HepG2 (cell line): ENCODE results near the gene ANXA9. TPM values are rescaled to one million over a fixed set of nuclear protein-coding genes. Genes with fewer than 3 reads are reported as not detected.

ENCODE experiments used
- ARNT ChIP-seq: fragments of 450-650 bp; IDR thresholded peaks from 2 replicates; pipeline ENCODE4 v1.6.1; 2017
- CREM ChIP-seq, 2 experiments: sonication (generic) in 1 of 2; formaldehyde crosslinking in 1 of 2; IDR thresholded peaks; 2 replicates each; pipeline versions ENCODE4 v1.4.0 to v1.6.1; 2016 to 2020; ENCODE audit warnings: antibody characterized with exemption in 1 of 2, mild to moderate bottlenecking in 1 of 2, missing genetic modification reagents in 1 of 2
- HDAC2 ChIP-seq: sonication (generic); formaldehyde crosslinking; IDR thresholded peaks from 2 replicates; pipeline ENCODE4 v1.4.0; 2020; ENCODE audit warnings: missing genetic modification reagents
- MTF1 ChIP-seq: sonication (generic); formaldehyde crosslinking; IDR thresholded peaks from 2 replicates; pipeline ENCODE4 v1.5.0; 2020; ENCODE audit warnings: missing genetic modification reagents
- NR1H2 ChIP-seq: sonication (generic); formaldehyde crosslinking; IDR thresholded peaks from 2 replicates; pipeline ENCODE4 v1.8.1; 2022; ENCODE audit warnings: low read depth, missing genetic modification reagents, borderline replicate concordance
- NRL ChIP-seq: sonication (generic); formaldehyde crosslinking; IDR thresholded peaks from 2 replicates; pipeline ENCODE4 v1.5.0; 2020; ENCODE audit warnings: missing genetic modification reagents, mild to moderate bottlenecking, moderate library complexity, borderline replicate concordance
- PLSCR1 ChIP-seq: sonication (generic); formaldehyde crosslinking; IDR thresholded peaks from 2 replicates; pipeline ENCODE4 v1.5.0; 2020; ENCODE audit warnings: missing genetic modification reagents, mild to moderate bottlenecking, borderline replicate concordance
- SAP130 ChIP-seq: IDR thresholded peaks from 2 replicates; pipeline ENCODE4 v1.6.1; 2016; ENCODE audit warnings: low read depth
- THAP7 ChIP-seq: sonication (generic); formaldehyde crosslinking; IDR thresholded peaks from 2 replicates; pipeline ENCODE4 v1.8.1; 2023; ENCODE audit warnings: mild to moderate bottlenecking, missing genetic modification reagents
- ZFP36L2 ChIP-seq: sonication (generic); formaldehyde crosslinking; IDR thresholded peaks from 2 replicates; pipeline ENCODE4 v1.4.0; 2020; ENCODE audit warnings: missing genetic modification reagents
- ZKSCAN8 ChIP-seq: IDR thresholded peaks from 2 replicates; pipeline ENCODE4 v1.6.1; 2016; ENCODE audit warnings: borderline replicate concordance, missing genetic modification reagents, missing compliant biosample characterization
- ZNF292 ChIP-seq: sonication (generic); formaldehyde crosslinking; IDR thresholded peaks from 2 replicates; pipeline ENCODE4 v1.8.1; 2022; ENCODE audit warnings: mild to moderate bottlenecking, low read depth, missing genetic modification reagents, borderline replicate concordance
- ZNF296 ChIP-seq: sonication (generic); formaldehyde crosslinking; conservative IDR thresholded peaks from 2 replicates; pipeline ENCODE4 v1.5.0; 2020; ENCODE audit warnings: mild to moderate bottlenecking, missing genetic modification reagents
- ZNF337 ChIP-seq: sonication (generic); formaldehyde crosslinking; IDR thresholded peaks from 2 replicates; pipeline ENCODE4 v1.5.1; 2020; ENCODE audit warnings: missing genetic modification reagents, low read depth, mild to moderate bottlenecking, borderline replicate concordance
- ZNF33B ChIP-seq: sonication (generic); formaldehyde crosslinking; IDR thresholded peaks from 2 replicates; pipeline ENCODE4 v1.5.1; 2020; ENCODE audit warnings: mild to moderate bottlenecking, missing genetic modification reagents
- ZNF569 ChIP-seq: sonication (generic); formaldehyde crosslinking; IDR thresholded peaks from 2 replicates; pipeline ENCODE4 v1.5.0; 2020; ENCODE audit warnings: mild to moderate bottlenecking, missing genetic modification reagents, moderate library complexity, borderline replicate concordance
- ZNF703 ChIP-seq: sonication (generic); formaldehyde crosslinking; IDR thresholded peaks from 2 replicates; pipeline ENCODE4 v1.5.1; 2020; ENCODE audit warnings: missing genetic modification reagents, mild to moderate bottlenecking, moderate library complexity, borderline replicate concordance
- ZNF737 ChIP-seq: sonication (generic); formaldehyde crosslinking; IDR thresholded peaks from 2 replicates; pipeline ENCODE4 v1.5.0; 2020; ENCODE audit warnings: missing genetic modification reagents, mild to moderate bottlenecking, borderline replicate concordance
- ZNF766 ChIP-seq: sonication (generic); formaldehyde crosslinking; IDR thresholded peaks from 2 replicates; pipeline ENCODE4 v1.5.0; 2020; ENCODE audit warnings: missing genetic modification reagents, borderline replicate concordance
- ZNF770 ChIP-seq: sonication (generic); formaldehyde crosslinking; IDR thresholded peaks from 2 replicates; pipeline ENCODE4 v1.5.0; 2020; ENCODE audit warnings: mild to moderate bottlenecking, missing genetic modification reagents
- polyA plus RNA-seq, 8 experiments: library from polyadenylated mRNA; depleted of rRNA in 3 of 8; stranded (reverse) in 7 of 8; unstranded in 1 of 8; fragments of >200 nt; fragmentation: Illumina TruSeq in 4 of 8; extraction: Trizol in 4 of 8; gene quantifications; 2 replicates each; pipeline versions ENCODE4 v1.2.1 to v1.2.3, GENCODE V29; 2011 to 2016; ENCODE audit warnings: low read depth in 4 of 8, missing spikeins in 1 of 8, mixed read lengths in 1 of 8; ENCODE audit not compliant: insufficient read depth in 1 of 8
- total RNA-seq, 5 experiments: library from RNA; depleted of rRNA; stranded (reverse); fragments of >200 nt; fragmentation: Illumina TruSeq; extraction: Trizol; gene quantifications; 2 replicates each; pipeline ENCODE4 v1.2.3, GENCODE V29; 2016; ENCODE audit warnings: low read depth in 1 of 5
- TF ChIP-seq, protein P1 (sequence below): sonication (generic); formaldehyde crosslinking; IDR thresholded peaks from 2 replicates; pipeline ENCODE4 v1.9.0; 2022; ENCODE audit warnings: low read depth, missing genetic modification reagents
- TF ChIP-seq, protein P2 (sequence below): sonication (generic); formaldehyde crosslinking; IDR thresholded peaks from 2 replicates; pipeline ENCODE4 v1.4.0; 2020; ENCODE audit warnings: mild to moderate bottlenecking, low read depth, missing genetic modification reagents

ANXA9 gene
- total and polyA plus RNA-seq, 2 of the 13 experiments (the other 11 are each of a cell fraction or from before 2014, with no cell fraction given), result 13.3 to 23.9 TPM

DNA sequence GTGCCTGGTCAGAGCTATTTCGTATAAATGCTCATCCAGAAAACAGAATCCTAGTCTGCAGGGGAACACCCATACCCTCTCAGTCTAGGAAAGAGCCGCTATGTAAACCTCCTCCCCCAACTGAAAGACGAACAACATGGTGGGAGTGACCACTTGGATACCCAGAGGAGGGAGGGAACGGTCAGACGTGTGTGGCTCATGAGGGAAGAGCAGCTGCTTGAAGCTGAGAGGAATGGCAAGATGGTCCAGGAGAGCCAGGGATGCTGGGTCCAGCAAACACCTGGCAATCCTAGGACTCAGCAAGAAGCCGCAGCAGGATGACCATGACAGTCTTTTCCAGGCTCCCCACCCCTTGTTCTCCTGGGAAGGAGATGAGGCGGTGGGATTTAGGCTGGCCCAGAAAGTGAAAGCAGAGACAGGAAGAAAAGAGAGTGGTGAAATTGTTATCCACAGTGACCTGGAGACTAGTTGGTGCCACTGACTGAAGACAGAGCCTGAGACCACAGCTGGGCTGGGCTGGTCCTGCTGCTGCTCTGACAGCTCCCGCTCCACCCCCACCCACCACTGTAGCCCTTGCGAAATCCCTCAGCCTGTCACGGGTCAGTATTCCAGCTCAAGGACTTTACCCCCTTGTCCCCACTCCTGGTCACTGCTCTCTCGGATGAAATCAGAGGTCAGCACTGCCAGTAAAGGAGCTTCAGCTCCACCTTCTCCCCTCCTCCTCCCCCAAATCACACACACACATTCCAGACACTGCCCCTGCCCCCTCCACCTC lies 11.1 kb upstream of the ANXA9 start (continued):
- TF ChIP-seq PLSCR1 (CRISPR knock-in tag) (no peak), ZNF33B (CRISPR knock-in tag) (no peak; the same call in 1 of the 2 replicates), ARNT (no peak), SAP130 (CRISPR knock-in tag) (peak; percentile 96), NRL (CRISPR knock-in tag) (no peak), ZNF703 (CRISPR knock-in tag) (no peak), ZNF569 (no peak), ZNF770 (CRISPR knock-in tag) (0 out of 2 replicates have a peak, but pooled peaks have one; percentile 25), ZKSCAN8 (no peak; the same call in 1 of the 2 replicates), HDAC2 (CRISPR knock-in tag) (peak; percentile 89), ZNF766 (CRISPR knock-in tag) (no peak; the same call in 1 of the 2 replicates), MTF1 (CRISPR knock-in tag) (no peak), ZFP36L2 (CRISPR knock-in tag) (no peak), ZNF737 (no peak), CREM (IDR thresholded peaks at IDR 0.05) (peak; percentile 82; the same call in 1 of the 2 replicates), CREM (CRISPR knock-in tag; IDR thresholded peaks at IDR 0.05) (no peak), ZNF292 (CRISPR knock-in tag) (no peak; the same call in 1 of the 2 replicates), ZNF296 (CRISPR knock-in tag) (peak; percentile 76; the same call in 1 of the 2 replicates), NR1H2 (CRISPR knock-in tag) (no peak), ZNF337 (CRISPR knock-in tag) (no peak), THAP7 (CRISPR knock-in tag) (no peak)
- TF ChIP-seq, protein P1, sequence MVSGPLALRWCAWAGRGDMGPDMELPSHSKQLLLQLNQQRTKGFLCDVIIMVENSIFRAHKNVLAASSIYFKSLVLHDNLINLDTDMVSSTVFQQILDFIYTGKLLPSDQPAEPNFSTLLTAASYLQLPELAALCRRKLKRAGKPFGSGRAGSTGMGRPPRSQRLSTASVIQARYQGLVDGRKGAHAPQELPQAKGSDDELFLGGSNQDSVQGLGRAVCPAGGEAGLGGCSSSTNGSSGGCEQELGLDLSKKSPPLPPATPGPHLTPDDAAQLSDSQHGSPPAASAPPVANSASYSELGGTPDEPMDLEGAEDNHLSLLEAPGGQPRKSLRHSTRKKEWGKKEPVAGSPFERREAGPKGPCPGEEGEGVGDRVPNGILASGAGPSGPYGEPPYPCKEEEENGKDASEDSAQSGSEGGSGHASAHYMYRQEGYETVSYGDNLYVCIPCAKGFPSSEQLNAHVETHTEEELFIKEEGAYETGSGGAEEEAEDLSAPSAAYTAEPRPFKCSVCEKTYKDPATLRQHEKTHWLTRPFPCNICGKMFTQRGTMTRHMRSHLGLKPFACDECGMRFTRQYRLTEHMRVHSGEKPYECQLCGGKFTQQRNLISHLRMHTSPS (CRISPR knock-in tag), result no peak
- TF ChIP-seq, protein P2, sequence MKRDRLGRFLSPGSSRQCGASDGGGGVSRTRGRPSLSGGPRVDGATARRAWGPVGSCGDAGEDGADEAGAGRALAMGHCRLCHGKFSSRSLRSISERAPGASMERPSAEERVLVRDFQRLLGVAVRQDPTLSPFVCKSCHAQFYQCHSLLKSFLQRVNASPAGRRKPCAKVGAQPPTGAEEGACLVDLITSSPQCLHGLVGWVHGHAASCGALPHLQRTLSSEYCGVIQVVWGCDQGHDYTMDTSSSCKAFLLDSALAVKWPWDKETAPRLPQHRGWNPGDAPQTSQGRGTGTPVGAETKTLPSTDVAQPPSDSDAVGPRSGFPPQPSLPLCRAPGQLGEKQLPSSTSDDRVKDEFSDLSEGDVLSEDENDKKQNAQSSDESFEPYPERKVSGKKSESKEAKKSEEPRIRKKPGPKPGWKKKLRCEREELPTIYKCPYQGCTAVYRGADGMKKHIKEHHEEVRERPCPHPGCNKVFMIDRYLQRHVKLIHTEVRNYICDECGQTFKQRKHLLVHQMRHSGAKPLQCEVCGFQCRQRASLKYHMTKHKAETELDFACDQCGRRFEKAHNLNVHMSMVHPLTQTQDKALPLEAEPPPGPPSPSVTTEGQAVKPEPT (CRISPR knock-in tag), result no peak
